SK-N-SH (cell line): ENCODE data around the gene PDIA4. TPM values are rescaled to one million over a fixed set of nuclear protein-coding genes. Genes with fewer than 3 reads are reported as not detected.

Source experiments
- CTCF ChIA-PET: fragments of 300-600, 350-600 bp; formaldehyde crosslinking; extraction: SDS; loops from one replicate; lab custom pipeline; 2021; lab: Yijun Ruan, JAX
- POLR2A ChIA-PET: fragments of 350-600 bp; sonication (Branson Sonifier 250); formaldehyde crosslinking; extraction: SDS; loops from one replicate; lab custom pipeline; 2020; ENCODE audit warnings: antibody characterized with exemption, inconsistent platforms; lab: Yijun Ruan, JAX
- DNase-seq: peaks from one replicate; pipeline ENCODE4 v3.0.0; 2012
- H2AFZ ChIP-seq: fragments of 200-600 bp; sonication (generic); 2 replicates; pipeline ENCODE4 v1.8.1; 2016; ENCODE audit warnings: antibody characterized with exemption, mild to moderate bottlenecking, low read depth
- H3F3A ChIP-seq: fragments of 200-600 bp; sonication (generic); replicated peaks from 2 replicates; pipeline ENCODE3; 2016; ENCODE audit warnings: antibody characterized with exemption, mild to moderate bottlenecking; ENCODE audit not compliant: insufficient read depth
- H3K27ac ChIP-seq, 2 experiments: fragments of 200-500 bp in 1 of 2; fragments of 200-600 bp in 1 of 2; sonication (Bioruptor generic) in 1 of 2; sonication (generic), shearing (Covaris generic) in 1 of 2; 2 replicates each; pipeline versions ENCODE4 v1.5.1 to v1.6.1; 2014 to 2016; ENCODE audit warnings: low read depth in 2 of 2, inconsistent platforms in 1 of 2, low read length in 1 of 2, mild to moderate bottlenecking in 1 of 2, mixed read lengths in 1 of 2
- H3K27me3 ChIP-seq: fragments of 200-600 bp; sonication (generic), shearing (Covaris generic); 2 replicates; pipeline ENCODE4 v1.6.1; 2016; ENCODE audit warnings: mixed run types; ENCODE audit not compliant: insufficient read depth
- H3K36me3 ChIP-seq, 2 experiments: fragments of 200-500 bp in 1 of 2; fragments of 200-600 bp in 1 of 2; sonication (Bioruptor generic) in 1 of 2; sonication (generic) in 1 of 2; replicated peaks in 1 of 2; 2 replicates each; pipeline versions ENCODE3 to v1.5.1; 2014 to 2016; ENCODE audit warnings: low read length in 1 of 2, mild to moderate bottlenecking in 1 of 2; ENCODE audit not compliant: insufficient read depth in 2 of 2, control insufficient read depth in 1 of 2
- H3K4me1 ChIP-seq, 2 experiments: fragments of 200-500 bp in 1 of 2; fragments of 200-600 bp in 1 of 2; sonication (Bioruptor generic) in 1 of 2; sonication (generic), shearing (Covaris generic) in 1 of 2; 2 replicates each; pipeline versions ENCODE4 v1.5.1 to v1.6.1; 2014 to 2016; ENCODE audit warnings: low read depth in 1 of 2, low read length in 1 of 2, mixed run types in 1 of 2; ENCODE audit not compliant: insufficient read depth in 2 of 2, control insufficient read depth in 1 of 2
- H3K4me2 ChIP-seq: fragments of 200-600 bp; sonication (generic), shearing (Covaris generic); 2 replicates; pipeline ENCODE4 v1.6.1; 2017; ENCODE audit warnings: mixed run types
- H3K4me3 ChIP-seq, 2 experiments: fragments of 200-500 bp in 1 of 2; fragments of 200-600 bp in 1 of 2; sonication (Bioruptor generic) in 1 of 2; sonication (generic), shearing (Covaris generic) in 1 of 2; 2 replicates each; pipeline versions ENCODE4 v1.5.1 to v1.8.1; 2014 to 2016; ENCODE audit warnings: low read depth in 2 of 2, inconsistent platforms in 1 of 2, low read length in 1 of 2, mild to moderate bottlenecking in 1 of 2, mixed read lengths in 1 of 2, moderate library complexity in 1 of 2
- H3K79me2 ChIP-seq: fragments of 200-600 bp; sonication (generic); 2 replicates; pipeline ENCODE4 v1.8.1; 2017; ENCODE audit warnings: mild to moderate bottlenecking; ENCODE audit not compliant: insufficient read depth
- H3K9ac ChIP-seq: fragments of 200-600 bp; sonication (generic); 2 replicates; pipeline ENCODE4 v1.6.1; 2017; ENCODE audit warnings: mixed run types
- H3K9me2 ChIP-seq: fragments of 200-600 bp; sonication (generic); 2 replicates; pipeline ENCODE4 v1.6.1; 2017; ENCODE audit warnings: mixed run types
- H3K9me3 ChIP-seq: fragments of 200-600 bp; sonication (generic); 2 replicates; pipeline ENCODE4 v1.6.1; 2017; ENCODE audit warnings: mixed run types, mild to moderate bottlenecking, moderate library complexity
- H4K20me1 ChIP-seq: fragments of 200-600 bp; sonication (generic); 2 replicates; pipeline ENCODE4 v1.6.1; 2017; ENCODE audit warnings: mild to moderate bottlenecking, mixed run types; ENCODE audit not compliant: insufficient read depth
- EZH2phosphoT487 ChIP-seq: fragments of 200-600 bp; sonication (generic); IDR thresholded peaks from 2 replicates; pipeline ENCODE4 v1.6.1; 2017; ENCODE audit warnings: low read depth, mixed run types, mild to moderate bottlenecking, antibody characterized with exemption, moderate library complexity, borderline replicate concordance
- FOSL2 ChIP-seq: IDR thresholded peaks from 2 replicates; pipeline ENCODE4 v1.4.0; 2012; ENCODE audit warnings: low read depth, mild to moderate bottlenecking, moderate library complexity, borderline replicate concordance
- GATA2 ChIP-seq: sonication (generic); formaldehyde crosslinking; IDR thresholded peaks from 2 replicates; pipeline ENCODE4 v1.5.0; 2020; ENCODE audit warnings: mild to moderate bottlenecking, missing genetic modification reagents
- MAX ChIP-seq: IDR thresholded peaks from 2 replicates; pipeline ENCODE4 v1.4.0; 2012; ENCODE audit warnings: low read depth
- NFIC ChIP-seq: IDR thresholded peaks from 2 replicates; pipeline ENCODE4 v1.4.0; 2012; ENCODE audit warnings: borderline replicate concordance
- REST ChIP-seq: IDR thresholded peaks from 2 replicates; pipeline ENCODE4 v1.6.1; 2012; ENCODE audit warnings: mild to moderate bottlenecking, low read depth, low read length, moderate library complexity
- RFX5 ChIP-seq: IDR thresholded peaks from 2 replicates; pipeline ENCODE4 v1.6.1; 2012; ENCODE audit warnings: mild to moderate bottlenecking, improper control_type of control experiment, low read length
- RXRA ChIP-seq: IDR thresholded peaks from 2 replicates; pipeline ENCODE4 v1.4.0; 2012; ENCODE audit warnings: low read depth, mild to moderate bottlenecking, borderline replicate concordance
- SIN3A ChIP-seq: IDR thresholded peaks from 2 replicates; pipeline ENCODE4 v1.6.1; 2012; ENCODE audit warnings: low read depth, mild to moderate bottlenecking, low read length, moderate library complexity, borderline replicate concordance
- SMC3 ChIP-seq: IDR thresholded peaks from 2 replicates; pipeline ENCODE4 v1.6.1; 2012; ENCODE audit warnings: low read depth, low read length, improper control_type of control experiment
- TAF1 ChIP-seq: IDR thresholded peaks from 2 replicates; pipeline ENCODE4 v1.6.1; 2012; ENCODE audit warnings: low read depth, mild to moderate bottlenecking, low read length, moderate library complexity, borderline replicate concordance
- TCF12 ChIP-seq: IDR thresholded peaks from 2 replicates; pipeline ENCODE4 v1.4.0; 2012
- TEAD4 ChIP-seq: IDR thresholded peaks from 2 replicates; pipeline ENCODE4 v1.4.0; 2012; ENCODE audit warnings: mild to moderate bottlenecking, borderline replicate concordance; ENCODE audit not compliant: insufficient read depth
- USF2 ChIP-seq: fragments of 150-350 bp; IDR thresholded peaks from 2 replicates; pipeline ENCODE4 v1.6.1; 2017; ENCODE audit warnings: antibody characterized with exemption, low read length, low read depth, borderline replicate concordance
- YY1 ChIP-seq: IDR thresholded peaks from 2 replicates; pipeline ENCODE4 v1.4.0; 2012; ENCODE audit warnings: low read depth, mild to moderate bottlenecking
- WGBS: methylation state at CpG from one replicate; pipeline ENCODE4 v1.1.6; 2017; ENCODE audit warnings: low lambda C conversion rate; 5-methylcytosine and 5-hydroxymethylcytosine counted together
- polyA plus RNA-seq, 3 experiments: library from polyadenylated mRNA; depleted of rRNA; stranded (reverse); fragments of >200 nt; gene quantifications; 2 replicates each; pipeline ENCODE4 v1.2.3, GENCODE V29; 2012

PDIA4 gene
- polyA plus RNA-seq, 1 of the 3 experiments (the other 2 are of a cell fraction) = 400 TPM

GRCh38 chr7:149016876-149017275 is 11.4 kb downstream of the PDIA4 start (continued):
- TF ChIP-seq TEAD4 (no peak), RXRA (no peak), GATA2 (CRISPR knock-in tag) (no peak)

- no peak overlapping the region for H3K9ac ChIP-seq
- H3K4me2 ChIP-seq = no peak overlapping the region
- no peaks in the 10 kb centered on the region for H3K27me3 ChIP-seq
- no peak for DNase-seq
- no peaks in the 10 kb centered on the region for H3F3A ChIP-seq
- H4K20me1 ChIP-seq = no peaks in the 10 kb centered on the region
- H3K4me3 ChIP-seq = no peak overlapping the region
- no peaks in the 10 kb centered on the region for H3K4me1 ChIP-seq
- H2AFZ ChIP-seq = no peak overlapping the region
- ChIA-PET CTCF (interaction anchor here (2.9 to 3.0 kb wide), 2 partner anchors 9 to 51 kb away, joined by 14 to 15 read pairs; no protein-coding TSS in a partner anchor), POLR2A (no interaction called here)
- H3K9me3 ChIP-seq = no peaks in the 10 kb centered on the region
- WGBS = 96% methylated on average over 6 of the region's 7 CpGs
- H3K27ac ChIP-seq = no peak overlapping the region
- peaks cover 13% of the 10 kb centered on the region; the same call in 1 of the 2 replicates for H3K79me2 ChIP-seq
- H3K9me2 ChIP-seq = no peaks in the 10 kb centered on the region
- TF ChIP-seq TEAD4 (no peak), RFX5 (no peak), REST (no peak), TCF12 (no peak), MAX (no peak), SMC3 (no peak), YY1 (no peak), TAF1 (no peak), SIN3A (no peak), EZH2phosphoT487 (no peak), NFIC (no peak), USF2 (no peak), FOSL2 (no peak)
- peaks cover 59 to 71% of the 10 kb centered on the region in 2 experiments for H3K36me3 ChIP-seq
Measured at GRCh38 chr7:149014309-149014708, 14.0 kb downstream of the PDIA4 start.
